NCI-H1417 treated with DMSO at 0.1 percent for 48 hours (cell line): ENCODE measurements around the gene HDDC2.

Experiments
- DNase-seq: peaks from one replicate; lab custom pipeline; 2025; lab: John Stamatoyannopoulos, UW

HDDC2 gene, protein sequence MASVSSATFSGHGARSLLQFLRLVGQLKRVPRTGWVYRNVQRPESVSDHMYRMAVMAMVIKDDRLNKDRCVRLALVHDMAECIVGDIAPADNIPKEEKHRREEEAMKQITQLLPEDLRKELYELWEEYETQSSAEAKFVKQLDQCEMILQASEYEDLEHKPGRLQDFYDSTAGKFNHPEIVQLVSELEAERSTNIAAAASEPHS

DNA sequence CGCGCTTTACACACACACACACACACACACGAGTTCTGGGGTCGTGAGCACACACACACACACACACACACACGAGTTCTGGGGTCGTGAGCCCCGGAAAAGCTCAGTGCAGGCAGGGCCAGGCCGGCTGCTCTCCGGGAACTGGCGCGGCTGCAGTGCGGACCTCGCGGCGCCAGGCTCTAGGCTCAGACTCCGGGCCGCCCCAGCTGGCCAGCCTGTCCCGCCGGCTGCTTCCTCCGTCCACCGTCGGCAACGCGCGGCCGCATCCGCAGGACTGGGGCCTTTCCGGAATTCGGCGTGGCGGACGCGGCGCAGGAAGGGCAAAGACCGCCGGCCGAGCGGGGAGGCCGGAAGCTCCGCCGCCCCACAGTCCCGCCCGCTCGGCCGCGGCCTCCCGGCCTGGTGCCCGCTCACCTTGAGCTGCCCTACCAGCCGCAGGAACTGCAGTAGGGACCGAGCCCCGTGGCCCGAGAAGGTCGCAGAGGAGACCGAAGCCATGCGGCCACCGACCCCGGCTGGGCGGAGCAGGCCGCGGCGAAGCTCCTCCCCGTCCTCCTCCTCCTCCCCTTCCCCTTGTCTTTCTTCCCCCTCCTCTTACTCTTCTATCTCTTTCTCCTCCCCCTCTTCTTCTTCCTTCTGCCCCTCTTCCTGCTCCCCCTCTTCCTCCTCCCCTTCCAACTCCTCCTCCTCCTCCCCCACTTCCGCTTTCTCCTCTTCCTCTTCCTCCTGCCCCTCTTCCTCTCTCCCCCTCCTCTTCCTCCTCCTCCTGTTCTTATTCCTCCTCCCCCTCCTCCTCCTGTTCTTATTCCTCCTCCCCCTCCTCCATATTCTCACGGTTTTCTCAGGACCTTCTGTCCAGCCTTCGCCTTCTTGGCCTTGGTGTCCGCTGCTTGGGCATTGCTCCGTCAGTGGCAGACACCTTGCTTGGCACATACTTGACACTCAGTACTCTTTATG is at the start of gene HDDC2:
HDDC2 (minus strand) TSS at position 533 of the 957 bp plus-strand sequence; CDS start at position 498, 35 bp downstream.
- no peak for DNase-seq

DNA sequence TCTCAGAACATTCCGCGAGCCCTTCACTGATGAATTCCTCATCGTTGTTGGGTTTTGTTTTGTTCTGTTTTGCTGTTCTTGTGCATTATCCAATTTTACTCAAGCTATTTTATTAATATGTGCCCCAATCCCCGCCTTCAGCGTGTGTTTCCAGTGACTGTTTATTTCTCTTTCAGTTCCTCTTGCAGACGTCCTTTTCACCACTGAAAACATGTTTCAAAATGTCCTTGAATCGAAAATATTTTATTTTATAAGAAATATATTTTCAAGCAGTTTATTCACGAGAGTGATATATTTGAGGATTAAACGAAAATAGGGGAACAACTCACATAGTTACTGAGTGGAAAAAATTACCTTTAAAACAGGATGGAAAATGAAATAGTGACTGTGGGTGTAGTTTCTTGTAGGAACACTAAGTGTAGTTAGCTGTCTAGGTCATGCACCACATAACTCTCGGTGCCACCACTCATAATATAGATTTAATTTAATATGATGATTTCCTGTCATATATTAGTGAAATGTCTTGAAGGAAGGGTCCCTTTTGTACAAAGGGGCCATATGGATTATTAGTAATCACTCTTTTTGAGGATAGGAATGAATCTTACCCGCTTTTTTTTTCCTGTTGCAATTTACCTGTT is 45.3 kb upstream of the HDDC2 start:
- DNase-seq = no peak

DNA sequence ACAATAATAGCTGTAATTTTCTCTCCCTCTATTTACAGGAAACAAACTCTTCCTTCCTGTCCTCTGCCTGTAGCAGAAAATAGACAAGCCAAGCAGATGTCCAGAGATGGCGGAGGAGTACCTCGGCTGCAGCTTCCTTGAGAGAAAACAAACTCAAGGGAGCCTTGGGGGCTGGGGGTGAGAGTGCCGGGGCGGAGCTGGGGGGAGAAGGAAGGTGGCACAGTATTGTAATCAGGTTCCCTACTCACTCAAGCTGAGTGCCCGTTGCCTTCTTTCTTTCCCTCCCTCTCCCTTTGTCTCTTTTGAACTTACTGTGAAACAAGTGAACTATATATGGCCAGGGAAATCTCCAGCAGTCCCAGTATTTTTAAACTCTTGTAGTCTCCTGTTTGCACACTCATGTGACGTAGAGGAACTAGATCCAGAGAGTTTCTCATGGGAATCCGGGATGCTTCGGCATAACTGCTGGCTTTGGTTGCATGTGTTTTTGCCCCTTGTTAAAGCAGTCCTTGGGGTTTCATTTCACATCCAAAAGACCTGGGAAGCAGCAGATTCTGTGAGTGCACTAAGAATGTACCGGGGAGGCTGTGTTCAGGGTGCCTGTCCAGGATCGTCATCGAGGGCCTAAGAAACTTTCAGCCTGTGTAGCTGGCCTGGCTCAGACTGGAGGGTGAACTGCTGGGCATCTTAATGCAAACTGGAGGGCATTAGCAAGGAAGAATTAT is 44.6 kb upstream of the HDDC2 start:
- DNase-seq = no peak

DNA sequence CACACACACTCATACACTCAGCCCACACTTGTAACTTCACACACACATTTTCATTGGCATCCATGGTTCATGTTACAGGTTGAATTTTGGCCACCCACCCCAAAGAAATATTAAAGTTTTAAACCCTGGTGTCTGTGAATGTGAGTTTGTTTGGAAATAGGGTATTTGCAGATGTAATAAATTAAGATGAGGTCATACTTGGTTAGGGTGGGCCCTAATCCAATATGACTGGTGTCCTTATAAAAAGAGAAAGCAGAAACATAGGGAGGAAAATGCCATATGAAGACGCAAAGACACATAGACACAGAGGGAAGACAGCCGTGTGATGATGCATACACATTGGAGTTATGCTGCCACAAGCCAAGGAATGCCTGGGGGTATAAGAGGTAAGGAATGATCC is 39.7 kb upstream of the HDDC2 start:
- no peak for DNase-seq

DNA sequence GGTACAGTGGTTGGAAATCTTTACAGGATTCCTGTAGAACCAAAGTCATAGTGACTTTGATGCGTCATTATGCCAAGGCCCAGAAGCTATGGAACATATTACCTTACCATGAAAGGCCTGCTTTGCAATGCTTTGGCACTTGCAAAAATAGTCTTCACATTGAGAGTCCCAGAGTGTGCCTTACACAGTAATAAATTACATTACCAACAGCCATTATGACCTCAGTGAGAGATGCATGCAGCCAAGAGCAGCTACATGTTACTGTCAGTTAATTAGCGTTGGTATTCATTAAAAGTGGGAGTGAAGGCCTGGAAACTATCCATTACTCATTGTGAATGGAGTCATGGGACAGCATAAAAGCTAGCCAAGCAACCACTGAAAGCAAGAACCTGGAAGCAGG is 39.2 kb upstream of the HDDC2 start:
- DNase-seq = no peak

DNA sequence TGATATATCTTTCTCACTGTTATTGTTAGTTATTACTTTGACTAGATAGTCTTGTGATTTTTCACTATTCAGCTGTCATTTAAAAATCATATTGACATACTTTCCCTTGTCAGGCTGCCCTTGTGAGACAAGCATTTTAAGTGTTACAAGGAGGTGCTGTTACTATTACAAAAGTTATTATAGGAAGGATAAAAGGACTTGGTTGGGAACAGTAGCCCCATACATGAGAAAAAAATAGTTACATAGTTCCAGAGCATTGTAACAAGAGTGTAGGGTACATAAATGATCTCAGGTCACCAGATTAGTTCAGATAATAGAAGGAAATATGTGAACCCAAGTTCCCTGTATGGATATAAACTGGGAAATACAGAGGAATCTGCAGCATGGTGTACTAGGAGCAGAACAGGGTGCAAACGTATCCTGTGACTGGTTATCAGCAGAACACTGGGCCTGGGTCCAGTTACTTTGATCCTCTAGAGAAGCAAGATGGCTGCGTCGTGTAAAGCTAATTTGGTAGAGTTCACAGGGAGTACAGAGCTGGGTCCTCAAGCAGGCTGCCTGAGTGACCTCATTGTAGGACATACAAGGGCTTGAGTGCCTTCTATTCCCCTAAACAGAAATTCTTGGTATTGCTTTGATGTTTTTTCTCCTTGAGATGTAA is 38.5 kb upstream of the HDDC2 start:
- no peak for DNase-seq

DNA sequence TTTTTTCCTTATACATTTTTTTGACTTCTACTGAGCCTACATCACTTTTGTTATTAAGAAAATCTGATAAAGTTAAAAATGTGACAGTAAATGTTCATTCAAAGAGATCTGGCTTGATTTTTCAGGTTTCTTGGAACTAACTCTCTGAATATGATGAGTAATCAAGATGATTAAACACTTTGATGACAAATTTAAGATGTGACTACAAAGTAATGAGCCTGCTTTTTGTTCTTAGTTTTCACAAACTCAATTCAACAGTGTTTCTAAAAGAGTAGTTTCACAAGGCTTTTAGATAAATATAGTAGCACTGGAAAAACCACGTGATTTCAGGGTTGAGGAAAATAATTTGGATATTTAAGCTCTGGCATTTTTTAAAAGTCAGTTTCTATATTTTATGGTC is 37.9 kb upstream of the HDDC2 start:
- DNase-seq = no peak

DNA sequence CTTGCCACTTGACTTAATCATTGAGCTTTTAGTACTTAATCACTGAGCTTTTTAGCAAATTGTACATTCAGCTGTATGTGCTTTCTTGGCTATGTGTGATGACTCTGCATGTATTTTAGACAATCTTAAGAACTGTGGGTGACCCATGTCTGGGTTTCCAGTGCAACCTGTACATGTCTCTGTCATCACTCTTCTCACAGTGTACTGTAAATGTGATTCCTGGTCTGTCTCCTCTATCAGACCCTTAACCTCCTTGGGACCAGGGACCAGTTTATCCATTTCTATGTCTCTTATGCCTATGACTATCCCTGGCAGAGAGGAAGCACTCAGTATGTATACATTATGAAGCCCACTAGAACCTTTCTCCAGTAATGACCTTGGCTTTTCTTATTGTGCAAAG is 36.6 kb upstream of the HDDC2 start:
- DNase-seq = no peak

DNA sequence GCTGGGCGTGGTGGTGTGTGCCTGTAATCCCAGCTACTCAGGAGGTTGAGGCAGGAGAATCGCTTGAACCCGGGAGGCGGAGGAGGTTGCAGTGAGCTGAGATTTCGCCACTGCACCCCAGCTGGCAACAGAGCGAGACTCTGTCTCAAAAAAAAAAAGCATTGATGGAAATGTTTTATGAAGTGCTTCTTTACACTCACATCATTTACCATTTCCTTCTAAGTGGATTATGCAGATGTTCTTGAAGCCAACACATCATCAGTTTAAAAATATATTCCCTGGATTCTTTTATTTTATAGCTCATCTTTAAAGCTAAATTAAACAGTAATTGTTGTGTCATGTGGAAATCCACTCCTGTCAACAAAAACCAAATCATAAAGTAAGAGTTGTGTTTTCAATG is 35.9 kb upstream of the HDDC2 start:
- no peak for DNase-seq

DNA sequence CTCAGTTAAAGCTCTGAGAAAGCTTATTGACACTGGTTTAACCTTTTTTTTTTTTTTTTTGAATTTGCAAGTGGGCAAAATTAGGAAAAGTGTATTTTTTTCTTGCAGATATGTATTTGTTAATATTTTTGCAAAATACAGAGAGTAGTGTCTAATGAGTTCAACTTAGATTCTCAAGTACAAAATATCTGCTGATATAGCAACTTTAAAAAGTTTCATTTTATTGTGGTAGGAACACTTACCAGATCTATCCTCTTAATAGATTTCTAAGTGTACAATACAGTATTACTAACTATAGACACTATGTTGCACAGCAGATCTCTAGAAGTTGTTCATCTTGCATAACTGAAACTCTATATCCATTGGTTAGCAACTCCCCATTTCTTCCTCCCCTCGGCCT is 30.9 kb upstream of the HDDC2 start:
- DNase-seq = no peak

DNA sequence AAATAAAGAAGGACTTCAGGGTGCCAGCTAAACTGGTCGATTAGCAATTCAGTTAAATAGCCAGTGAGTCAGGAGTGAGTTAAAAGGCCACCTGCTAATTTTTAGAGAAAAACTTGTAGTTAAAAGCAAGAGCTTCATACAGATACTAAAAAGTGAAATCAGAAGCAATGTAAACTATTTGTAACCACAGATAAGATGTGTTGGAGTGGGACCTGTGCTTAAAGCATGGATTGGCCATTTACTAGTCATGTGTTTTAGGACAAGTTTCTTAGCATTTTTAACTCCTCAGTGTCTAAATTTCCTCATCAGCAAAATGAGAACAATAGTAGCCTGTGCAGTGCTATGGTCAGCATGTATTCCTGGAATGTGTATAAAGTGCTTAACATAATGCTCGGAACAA is 23.8 kb upstream of the HDDC2 start:
- DNase-seq = no peak

DNA sequence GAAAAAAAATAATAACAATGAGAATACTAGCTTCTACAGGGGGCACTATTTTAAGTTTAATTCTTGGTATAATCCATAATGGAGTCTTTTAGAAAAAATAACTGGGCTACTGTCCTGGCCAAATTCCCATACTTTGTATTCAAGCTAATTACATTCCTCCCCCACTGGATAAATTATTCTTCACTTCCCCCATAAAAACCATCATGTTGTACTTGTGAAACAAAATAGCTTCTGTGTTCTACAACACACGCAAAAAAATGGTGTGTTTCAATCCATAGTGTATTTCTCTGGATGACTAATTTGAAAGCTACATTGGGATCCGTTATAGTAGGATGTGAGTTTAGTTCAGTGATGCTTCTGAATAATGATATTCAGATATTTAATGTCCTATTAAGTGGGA is 21.6 kb upstream of the HDDC2 start:
- DNase-seq = no peak

DNA sequence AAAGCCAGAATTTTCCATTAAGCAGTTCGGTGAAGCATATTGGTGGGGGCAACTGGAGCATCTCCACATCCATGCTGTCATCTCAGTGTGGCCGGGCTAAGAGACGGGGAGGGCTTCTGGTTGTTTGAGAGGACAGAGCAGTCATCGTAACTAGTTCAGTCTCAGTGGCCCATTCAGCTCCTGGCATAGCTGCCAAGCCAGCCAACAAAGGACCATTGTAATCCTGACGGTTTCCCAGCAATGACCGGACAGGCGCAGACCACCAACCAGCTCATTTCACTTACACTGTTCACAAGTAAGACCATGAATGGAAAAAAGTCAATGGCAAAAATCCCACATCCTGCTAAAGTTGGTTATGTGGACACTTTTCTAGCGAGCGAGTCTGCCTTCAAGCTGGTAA is 14.9 kb upstream of the HDDC2 start:
- DNase-seq = no peak

DNA sequence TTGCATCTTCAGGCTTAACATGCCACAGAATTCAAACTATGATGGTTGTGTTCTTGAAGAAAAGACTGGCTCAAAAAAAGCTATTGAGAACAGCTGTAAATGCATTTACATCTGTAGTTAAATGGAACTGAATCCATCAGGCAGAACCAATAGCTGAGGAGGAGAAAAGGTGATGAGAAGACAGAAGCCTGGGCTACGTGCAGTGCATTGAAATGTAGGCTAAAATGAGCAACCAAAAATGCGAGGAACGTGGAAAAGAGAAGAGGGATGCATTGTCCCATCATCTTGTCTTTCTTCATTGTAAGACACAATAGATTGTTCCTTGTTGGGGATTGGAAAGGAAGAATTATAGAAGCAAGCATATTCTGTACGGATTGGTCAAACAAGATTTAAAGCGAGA is 13.8 kb upstream of the HDDC2 start:
- no peak for DNase-seq

DNA sequence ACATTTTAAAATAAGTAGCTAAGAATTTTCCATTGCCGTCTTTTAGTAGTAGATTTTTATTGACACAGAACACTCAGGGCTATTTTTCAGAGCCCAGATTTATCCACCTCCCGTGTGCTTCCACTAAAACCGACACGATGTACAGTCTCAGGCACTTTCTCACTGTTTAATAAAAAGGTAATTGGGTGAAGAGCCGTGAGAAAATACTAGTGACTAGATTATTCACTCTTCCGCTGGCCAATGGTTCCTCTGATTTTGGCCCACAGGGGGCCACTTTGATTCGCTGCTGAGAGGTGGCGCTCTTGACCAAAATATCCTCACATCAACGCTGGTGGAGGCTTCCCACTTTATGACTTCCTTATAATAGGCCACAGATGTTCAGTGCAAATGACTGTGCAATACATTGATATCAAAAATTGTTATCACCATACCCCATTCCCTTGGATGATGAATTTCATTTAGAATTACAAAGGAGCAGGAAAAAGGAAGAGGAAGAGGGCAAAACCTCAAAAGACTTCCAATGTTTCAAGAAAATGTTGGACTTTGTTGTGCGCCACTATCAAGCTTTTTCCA is 12.3 kb upstream of the HDDC2 start:
- no peak for DNase-seq

DNA sequence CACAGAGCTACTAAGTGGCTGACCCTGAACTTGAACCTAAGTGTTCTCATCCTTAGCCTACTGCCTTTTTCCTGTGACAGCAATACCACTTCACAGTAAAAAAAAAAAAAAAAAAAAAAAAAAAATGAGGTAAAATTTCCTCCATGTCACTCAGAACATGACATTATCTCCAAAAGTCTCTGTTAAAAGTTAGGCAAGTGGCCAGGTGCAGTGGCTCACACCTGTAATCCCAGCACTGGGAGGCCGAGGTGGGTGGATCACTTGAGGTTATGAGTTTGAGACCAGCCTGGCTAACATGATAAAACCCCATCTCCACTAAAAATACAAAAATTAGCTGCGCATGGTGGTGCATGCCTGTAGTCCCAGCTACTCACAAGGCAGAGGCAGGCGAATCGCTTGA is 11.2 kb upstream of the HDDC2 start:
- DNase-seq = no peak

DNA sequence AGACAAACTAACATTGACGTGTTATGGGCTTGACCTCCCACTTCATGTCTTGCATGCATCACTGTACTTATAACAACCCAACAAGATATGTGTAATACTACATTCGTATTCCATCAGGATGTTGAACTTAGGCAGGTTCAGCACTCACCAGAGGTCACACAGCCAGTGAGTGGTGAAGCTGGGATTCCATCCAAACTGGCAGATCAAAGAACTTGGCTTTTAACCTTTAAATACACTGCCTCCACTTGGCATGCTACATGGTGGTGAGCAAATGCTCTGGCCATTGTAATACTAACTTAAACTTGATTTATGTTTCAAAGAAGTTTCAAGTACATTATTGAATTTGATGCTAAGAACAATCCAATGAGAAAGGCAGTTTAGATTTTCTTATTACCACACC is 10.7 kb upstream of the HDDC2 start:
- DNase-seq = no peak

DNA sequence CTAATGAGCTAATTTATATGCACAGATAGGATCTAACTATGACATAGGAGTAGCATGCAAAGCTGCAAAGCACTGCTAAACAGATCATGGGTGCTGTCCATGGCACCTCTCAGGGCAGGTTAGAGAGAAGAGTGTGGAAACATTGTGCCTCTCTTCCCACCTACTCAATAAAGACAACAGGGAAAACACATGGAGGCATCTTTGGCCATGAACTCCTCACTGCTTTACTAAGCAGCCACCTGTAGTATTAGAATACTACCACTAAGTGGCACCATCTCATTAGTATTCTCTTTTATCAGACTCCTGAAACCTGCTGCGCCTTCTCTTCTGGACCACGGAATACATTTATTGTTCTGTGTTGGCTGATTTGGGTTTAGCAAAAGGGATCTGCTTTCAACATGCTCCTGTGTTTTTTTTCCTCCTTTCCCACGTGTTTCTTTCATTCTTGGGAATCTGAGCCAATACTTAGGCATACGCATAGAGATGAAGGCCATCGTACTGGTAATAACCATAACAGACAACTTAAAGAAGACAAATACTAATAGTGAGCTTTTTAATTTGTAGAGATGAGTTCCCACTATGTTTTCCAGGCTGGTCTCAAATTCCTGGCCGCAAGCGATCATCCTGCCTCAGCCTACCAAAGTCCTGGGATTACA is 9.4 kb upstream of the HDDC2 start:
- peak; percentile 61 for DNase-seq

DNA sequence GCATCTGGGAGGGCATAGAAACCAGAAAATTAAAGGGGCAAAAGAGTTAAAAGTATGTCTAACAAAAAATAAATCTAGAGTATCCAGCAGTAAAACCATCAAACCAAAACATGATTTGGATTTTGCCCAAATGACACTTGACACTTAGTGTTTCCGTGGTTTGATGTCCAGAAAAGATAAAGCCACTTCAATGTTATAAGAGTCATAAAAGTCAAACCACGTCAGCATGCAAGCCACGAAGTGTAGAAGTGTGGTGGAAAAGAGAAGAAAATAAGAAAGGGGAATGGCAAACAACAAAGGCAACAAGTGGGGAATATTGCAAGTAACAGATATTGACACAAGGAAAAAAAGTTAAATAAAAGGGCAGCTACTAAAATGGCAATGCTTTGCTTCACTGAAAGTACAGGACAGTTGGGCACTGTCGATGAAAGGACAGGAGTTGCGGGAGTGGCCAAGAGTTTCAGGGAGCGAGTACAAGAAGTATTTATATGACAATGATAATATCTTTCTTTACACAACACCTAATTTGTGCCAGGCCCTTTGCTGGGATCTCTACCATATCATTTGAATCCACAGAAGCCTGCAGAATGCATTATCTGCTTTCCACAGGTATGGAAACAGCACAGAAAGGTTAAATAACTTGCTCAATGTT is 6.3 kb upstream of the HDDC2 start:
- DNase-seq = no peak

DNA sequence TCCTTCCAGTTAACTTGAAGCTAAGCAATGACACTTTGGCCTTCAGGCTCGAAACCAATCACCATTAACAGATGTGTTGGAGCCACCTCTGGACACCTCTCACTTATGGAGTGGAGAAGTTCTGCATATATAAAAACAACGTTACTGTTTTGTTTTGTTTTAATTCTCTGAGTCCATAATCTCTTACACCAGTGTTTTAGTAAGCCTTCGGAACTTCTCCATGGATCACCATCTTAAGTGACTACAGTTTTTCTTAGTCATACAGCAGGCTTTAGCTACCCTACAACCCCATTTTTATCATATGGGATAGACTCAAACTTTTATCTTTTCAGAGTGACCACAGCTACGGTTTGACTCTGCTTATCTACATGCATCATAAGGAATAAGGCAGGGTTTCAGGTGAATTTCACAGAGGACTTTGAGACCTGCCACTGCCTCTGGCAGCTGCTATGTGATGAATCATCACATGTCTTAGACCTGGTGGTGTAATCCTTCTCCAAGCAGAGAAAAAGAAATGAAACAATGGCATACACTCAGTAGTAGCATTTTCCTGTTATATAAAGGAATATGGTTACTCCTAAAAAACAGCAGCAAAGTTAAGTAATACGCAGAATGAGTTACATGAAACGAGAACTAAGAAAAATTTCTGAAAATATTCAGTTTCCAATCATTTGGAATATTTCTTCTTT is 5.5 kb upstream of the HDDC2 start:
- DNase-seq = no peak
